HEK293T (cell line): ENCODE data around the gene CCDC148.

Experiments
- ARNT ChIP-seq: fragments of 450-650 bp; IDR thresholded peaks from 2 replicates; pipeline ENCODE4 v1.6.1; 2017; ENCODE audit warnings: mild to moderate bottlenecking
- CTBP1 ChIP-seq: fragments of 450-650 bp; IDR thresholded peaks from 2 replicates; pipeline ENCODE4 v1.6.1; 2016; ENCODE audit warnings: borderline replicate concordance
- ELF4 ChIP-seq: fragments of 450-650 bp; IDR thresholded peaks from 2 replicates; pipeline ENCODE4 v1.6.1; 2017; ENCODE audit warnings: antibody characterized with exemption
- SP1 ChIP-seq: fragments of 450-650 bp; IDR thresholded peaks from 2 replicates; pipeline ENCODE4 v1.6.1; 2017
- TARDBP ChIP-seq: fragments of 450-650 bp; IDR thresholded peaks from 2 replicates; pipeline ENCODE4 v1.6.1; 2016

DNA sequence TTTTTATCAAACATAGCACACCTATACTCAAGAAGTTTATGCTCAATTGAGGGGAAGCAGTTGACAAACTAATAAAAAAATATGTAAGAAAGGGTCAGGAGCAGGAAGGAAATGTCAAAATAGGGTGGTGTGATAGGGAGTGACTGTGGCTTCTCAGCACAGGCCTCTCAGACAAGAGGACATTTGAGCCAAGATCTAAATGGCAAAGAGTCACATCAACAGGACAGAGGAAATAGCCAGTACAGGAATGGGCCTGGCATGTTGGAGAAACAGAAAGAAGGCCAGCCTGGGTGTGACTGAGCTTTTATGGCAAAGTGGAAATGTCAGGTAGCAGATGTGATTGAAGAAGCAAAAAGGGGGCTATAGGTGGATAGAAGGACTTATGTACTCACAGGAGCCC, 117.0 kb downstream of the CCDC148 start:
- TF ChIP-seq CTBP1 = no peak
- TF ChIP-seq ARNT = no peak
- TF ChIP-seq SP1 = no peak
- TF ChIP-seq TARDBP = no peak
- no peak for TF ChIP-seq ELF4
